ENCODE results near the gene MRFAP1.
"Not testable (repeated sequence)": the region's sequence is repeated elsewhere in the genome, so short reads cannot be mapped to it uniquely, and the experiment has no call there.

MRFAP1 gene

DNA sequence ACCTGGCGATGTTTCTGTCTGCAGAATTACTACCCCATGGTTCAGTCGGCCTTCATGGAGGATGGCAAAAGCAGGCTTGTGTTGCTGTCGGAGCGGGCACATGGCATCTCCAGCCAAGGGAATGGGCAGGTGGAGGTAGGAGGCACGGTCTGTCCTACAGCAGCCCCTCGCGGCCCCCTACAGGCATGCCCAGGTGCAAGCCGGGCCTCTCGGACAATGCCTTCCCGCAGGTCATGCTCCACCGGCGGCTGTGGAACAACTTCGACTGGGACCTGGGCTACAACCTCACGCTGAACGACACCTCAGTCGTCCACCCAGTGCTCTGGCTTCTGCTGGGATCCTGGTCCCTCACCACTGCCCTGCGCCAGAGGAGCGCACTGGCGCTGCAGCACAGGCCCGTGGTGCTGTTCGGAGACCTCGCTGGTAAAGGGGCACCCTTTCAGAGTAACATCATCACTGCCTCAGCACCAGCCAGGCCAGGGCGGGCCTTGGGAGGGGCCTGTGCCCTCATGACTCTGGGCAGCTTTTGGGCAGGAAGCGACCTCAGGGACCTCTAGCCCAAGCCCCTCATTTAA lies 29.5 kb upstream of the MRFAP1 start:
- DNase-seq (ENCODE audit: low spot score): no peak

DNA sequence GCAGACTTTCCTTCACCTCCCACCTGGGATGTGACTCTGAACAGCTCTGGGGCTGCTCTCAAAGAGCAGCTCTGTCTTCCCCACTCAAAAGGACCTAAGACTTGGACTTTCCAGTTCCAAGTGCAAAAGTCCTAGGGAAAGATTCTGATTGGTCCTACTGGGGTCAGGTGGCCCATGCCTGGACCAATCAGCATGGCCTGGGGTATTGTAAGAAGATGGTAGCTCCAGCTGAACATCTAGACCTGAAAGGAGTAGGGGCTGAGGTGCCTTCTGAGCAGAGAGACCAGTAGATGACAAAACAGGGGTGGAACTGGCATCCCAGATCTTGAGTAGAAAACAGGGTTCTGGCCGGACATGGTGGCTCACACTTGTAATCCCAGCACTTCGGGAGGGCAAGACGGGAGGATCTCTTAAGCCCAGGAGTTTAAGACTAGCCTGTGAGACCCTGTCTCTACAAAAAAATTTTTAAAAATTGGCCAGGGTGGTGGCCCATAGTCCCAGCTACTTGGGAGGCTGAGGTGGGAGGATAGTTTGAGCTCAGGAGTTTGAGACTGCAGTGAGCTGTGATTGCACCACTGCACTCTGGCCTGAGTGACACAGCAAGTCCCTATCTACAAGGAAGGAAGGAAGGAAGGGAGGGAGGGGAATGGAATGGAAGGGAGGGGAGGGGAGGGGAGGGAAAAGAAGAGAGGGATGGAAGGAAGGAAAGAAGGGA lies 27.4 kb upstream of the MRFAP1 start:
- no peak for DNase-seq (ENCODE audit: low spot score)

DNA sequence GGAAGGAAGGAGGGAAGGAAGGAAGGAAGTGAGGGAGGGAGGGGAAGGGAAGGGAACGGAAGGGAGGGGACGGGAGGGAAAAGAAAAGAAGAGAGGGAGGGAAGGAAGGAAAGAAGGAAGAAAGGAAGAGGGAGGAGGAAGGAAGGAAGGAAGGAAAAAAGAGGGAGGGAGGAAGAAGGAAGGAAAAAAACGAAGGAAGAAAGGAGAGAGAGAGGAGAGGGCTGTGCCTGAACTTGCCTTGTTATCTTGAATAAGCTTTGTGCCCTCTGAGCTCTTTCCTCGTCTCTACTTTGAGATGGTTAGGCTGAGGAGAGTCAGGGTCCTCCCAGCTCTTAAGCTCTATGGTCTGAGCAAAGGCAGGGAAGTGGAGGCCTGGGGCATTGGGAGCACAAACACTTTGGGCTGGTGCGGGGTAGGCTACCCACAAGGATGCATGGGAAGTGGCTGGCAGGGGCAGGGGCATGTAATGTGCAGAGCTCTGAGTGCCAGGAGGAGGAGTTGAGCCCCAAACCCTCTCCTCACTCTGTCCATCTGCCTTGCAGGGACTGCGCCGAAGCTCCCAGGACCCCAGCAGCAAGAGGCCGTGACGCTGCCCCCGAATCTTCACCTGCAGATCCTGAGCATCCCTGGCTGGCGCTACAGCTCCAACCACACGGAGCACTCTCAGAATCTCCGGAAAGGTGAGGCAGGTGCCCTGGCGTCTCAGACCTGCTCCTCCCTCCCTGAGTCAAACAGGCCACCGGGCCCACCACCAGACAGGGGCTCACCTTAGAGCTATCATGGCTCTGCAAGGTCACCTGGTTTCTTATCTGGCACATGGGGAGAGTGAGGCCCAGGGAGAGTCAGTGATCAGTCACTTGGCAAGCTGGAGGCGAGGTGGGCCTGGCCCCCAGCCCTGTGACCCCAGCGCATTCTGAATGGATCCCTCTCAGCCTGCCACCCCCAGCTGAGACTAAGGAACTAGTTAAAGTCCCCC lies 26.5 kb upstream of the MRFAP1 start:
- no peak for DNase-seq (ENCODE audit: low spot score)

DNA sequence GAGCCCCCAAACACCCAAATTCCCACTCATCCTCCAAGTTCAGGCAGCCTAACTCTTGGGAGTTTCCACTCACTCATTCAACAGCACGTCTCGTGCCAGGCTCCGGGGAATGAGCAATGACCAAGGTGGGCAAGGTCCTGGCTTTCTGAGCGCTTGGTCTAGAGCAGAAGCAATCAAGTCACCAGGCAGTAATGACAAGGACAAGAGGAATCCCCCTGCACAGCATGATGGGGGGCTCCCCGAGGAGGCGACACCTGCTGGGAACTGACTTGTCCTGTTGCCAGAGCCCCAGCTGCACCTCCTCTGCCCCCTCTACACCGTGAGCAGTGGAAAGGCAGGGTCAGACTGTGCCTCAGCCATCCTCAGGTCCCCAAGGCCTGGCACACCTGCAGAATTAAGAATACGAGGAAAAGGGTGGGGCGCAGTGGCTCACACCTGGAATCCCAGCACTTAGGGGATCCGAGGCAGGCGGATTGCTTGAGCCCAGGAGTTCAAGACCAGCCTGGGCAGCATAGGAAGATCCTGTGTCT lies 25.7 kb upstream of the MRFAP1 start:
- DNase-seq (ENCODE audit: low spot score): no peak

DNA sequence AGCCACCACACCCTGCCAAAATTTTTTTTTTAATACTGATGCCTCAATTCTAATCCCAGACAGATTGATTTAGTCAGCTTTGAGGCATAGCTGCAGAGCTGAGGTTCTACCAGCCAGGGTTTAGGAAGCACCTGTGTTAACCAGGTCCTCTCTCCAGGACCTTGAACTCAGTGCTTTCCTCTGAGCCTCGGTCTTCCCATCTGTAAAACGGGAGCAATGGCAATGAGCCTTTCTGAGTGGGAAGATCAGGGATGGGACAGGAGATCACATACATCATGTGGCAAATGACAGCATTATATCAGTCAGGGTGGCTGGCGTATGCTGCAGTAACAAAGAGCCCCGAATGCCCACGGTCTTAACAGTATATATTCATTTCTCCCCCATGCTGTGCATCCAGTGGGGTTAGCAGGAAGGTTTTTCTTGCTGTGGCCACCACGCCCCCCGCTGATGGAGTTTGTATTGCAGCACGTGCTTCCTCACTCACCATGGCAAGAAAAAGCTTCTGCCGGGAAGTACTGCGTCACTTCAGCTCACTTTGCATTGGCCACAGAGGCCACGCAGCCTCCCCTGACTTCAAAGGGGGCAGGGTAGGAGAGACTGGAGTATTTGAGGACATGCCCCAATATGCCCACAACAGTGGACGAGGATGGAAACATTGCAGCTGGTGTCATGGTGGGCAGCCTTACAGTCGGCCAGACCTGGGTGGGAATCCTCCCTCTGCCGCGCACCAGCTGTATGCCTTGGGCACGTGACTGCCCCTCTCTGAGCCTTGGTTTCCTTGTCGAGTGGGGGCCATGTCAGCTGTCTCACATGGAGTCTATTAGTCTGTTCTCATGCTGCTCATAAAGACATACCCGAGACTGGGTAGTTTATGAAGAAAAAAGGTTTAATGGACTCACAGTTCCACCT lies 24.1 kb upstream of the MRFAP1 start:
- no peak for DNase-seq (ENCODE audit: low spot score)

DNA sequence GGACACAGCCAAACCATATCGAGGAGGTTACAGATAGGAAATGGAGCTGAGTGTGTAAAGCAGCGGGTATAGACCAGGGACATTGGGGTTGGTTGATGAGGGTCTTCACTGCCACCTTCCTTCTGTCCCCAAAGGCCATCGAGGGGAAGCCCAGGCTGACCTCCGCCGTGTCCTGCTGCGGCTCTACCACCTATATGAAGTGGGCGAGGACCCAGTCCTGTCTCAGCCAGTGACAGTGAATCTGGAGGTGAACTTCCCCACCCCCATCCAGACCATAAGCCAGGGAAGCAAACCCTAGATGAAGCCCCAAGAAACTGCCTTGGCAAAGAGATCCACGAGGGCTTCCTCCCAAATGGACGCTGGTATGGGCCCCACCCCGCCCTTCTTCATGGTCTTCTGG lies 23.2 kb upstream of the MRFAP1 start:
- DNase-seq (ENCODE audit: low spot score): no peak

DNA sequence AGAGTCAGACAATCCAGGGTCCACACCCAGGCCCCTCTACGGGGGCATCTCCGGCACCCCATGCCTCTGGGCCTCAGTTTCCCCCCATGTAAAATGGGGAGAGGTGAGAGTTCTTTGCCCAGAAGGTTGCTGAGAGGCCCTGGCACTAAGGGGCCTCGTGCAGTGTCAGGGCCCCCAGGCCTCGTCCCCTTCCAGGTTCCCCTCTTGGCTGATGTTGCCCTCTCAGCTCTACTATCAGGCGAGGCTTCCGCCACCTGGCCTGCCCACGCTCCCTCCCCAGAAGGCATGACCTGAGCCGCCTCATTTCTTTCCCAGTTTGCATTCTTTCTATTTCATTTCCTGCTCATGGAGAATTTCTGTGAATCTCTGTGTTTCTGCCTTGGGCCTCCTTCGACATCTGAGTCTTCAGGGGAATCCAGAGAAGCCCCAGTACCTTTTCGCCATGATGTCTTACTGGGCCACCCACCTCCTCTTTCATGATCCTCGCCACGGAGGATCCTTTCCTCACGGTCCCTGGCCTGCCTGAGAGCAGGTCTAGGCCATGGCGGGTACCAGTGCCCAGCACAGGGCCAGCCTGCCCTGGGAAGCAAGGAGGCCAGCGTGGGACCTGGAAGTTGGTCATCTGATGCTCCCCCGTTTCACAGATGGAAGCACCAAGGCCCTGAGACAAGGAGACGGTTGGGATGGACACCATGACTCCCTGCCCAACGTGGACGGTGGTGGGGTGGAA lies 21.9 kb upstream of the MRFAP1 start:
- DNase-seq (ENCODE audit: low spot score): no peak

DNA sequence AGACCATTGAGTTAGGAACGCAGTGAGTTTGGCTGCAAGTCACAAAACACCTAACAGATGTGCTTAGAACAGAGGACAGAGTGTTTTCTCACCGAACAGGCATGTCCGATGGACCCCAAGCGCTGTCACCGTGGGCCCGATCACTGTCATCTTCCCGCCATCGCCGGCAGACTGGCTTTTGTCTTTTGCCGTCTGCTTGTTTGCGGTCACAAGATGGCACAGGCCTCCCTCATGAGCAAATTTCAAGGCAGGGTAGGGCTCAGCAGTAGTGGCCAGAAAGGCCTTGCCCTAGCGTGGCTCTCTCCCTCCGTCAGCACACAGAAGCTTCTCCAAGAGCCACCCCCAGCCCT lies 21.4 kb upstream of the MRFAP1 start:
- DNase-seq (ENCODE audit: low spot score): no peak

DNA sequence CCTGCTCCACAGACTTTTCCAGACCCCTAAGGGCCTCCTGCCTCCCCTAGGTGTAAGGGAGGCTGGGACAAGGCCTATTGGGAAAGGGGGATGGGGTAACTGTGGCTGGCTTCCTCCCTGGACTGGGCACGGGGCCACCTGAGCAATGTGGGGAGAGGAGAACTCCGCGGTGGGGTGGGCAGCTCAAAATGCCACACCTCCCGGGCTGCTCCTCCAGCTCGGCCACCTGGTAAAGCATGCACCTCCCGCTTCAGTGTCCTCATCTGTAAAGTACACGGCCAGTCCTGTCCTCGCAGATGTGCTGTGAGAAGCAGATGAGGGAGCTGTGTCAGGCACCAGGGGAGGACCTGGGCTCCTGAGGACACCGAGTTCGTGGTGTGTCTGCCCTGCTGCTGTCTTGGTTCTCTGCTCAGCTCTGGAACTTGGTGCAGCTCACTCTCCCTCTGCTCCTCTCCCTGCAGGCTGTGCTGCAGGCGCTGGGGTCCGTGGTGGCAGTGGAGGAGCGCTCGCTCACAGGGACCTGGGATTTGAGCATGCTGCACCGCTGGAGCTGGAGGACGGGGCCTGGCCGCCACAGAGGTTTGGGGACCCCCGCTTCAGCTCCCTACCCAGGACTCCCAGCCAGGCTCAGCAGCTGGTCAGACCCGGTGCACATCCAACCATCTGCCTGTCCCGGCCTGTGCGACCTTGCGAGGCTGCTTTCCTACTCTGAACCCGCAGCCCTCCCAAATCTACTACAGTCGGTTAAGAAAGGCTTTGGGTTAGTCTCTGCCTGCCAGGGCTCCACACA lies 20.8 kb upstream of the MRFAP1 start:
- no peak for DNase-seq (ENCODE audit: low spot score)

DNA sequence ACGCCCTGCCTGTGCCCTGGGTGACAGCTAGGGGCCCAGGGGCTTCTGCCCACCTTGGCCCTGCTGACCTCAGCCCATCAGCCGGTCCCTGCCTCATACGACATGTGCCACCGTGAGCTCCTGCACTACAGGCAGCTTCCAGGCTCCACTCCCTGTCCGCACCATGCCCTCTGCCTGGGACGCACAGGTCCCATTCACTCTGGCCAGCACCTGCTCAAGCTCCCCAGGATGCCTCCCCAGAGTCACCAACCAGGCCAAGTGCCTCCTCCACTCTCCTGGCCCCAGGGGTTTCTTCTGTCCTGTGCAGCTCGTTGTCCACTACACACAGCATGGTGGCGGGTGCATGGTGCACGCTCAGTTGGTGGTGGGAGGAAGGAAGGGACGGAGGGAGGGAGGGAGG lies 20.2 kb upstream of the MRFAP1 start:
- no peak for DNase-seq (ENCODE audit: low spot score)

DNA sequence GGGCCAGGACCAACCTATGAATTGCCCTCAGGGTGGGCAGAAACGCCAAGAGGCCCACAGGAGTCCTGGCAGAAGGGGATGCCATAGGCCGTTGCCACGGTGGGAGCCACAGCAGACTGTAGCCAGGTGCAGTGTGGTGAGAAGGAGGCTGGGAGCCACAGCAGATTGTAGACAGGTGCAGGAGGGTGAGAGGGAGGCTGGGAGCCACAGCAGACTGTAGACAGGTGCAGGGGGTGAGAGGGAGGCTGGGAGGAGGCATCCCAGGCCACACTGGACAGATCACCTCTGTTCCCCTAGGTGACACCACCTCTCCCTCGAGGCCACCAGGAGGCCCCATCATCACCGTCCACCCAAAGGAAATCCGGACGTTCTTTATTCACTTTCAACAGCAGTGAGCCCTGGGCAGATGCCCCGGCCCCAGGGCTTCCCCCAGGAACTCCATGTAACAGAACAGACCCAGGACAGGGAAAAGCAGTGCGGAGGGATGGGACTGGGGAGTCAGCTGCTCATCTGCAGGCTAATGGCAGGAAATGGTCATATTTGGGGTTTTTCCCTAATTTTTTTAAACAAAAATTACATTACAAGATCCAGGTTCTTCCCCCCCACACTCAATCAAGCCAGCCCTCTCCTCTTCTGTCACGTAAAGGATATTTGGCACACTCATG lies 19.5 kb upstream of the MRFAP1 start:
- DNase-seq (ENCODE audit: low spot score): no peak

DNA sequence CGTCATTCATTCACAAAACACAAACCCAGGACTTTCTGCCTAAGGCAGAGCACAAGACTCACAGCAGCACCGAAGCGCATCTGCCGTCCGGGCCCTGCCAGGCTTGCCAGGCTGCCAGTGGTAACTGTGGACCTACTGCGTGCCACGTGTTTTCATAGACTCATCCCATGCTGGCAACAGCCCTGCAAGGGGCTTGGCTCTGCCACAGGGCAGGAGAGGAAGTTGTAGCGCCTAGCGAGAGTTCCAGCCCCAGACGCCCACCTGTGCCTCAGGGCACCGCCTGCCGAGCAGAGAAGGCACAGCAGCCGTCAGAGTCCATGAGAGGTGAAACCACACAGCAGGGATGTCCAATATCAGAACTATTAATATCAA lies 18.9 kb upstream of the MRFAP1 start:
- DNase-seq (ENCODE audit: low spot score): no peak

DNA sequence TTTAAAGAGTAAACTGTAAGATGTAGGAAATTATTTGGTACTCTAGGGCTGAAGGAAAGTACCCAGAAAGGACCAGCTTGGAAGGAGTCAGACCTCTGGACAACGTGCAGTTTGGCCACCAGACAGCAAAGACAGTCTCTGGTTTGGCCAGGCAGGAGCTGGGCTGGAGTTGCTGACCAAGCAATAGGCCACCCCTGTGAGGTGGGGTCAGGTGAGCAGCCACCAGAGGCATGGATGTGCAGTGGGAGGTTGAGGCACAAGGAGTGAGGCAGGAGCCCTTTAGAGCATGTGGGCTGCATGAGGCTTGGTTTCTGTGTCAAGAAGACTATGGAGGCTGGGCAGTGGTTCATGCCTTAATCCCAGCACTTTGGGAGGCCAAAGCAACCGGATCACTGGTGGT lies 17.7 kb upstream of the MRFAP1 start:
- DNase-seq (ENCODE audit: low spot score): no peak

DNA sequence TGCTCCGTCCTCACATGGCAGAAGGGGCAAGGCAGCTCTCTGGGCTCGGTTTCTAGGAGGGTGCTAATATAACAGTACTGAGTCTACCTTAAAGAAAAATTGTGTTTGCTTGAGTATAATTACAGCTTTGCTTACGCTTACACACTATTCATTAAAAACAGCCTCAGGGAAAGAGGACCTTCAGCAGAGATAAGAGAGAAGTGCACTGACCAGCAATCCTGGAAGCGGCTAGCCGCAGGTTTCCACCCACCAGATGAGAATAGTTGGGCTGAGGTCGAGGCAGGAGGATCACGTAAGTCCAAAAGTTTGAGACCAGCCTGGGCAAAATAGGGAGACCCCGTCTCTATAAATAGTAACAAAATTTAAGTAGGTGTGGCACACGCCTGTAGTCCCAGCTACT lies 15.2 kb upstream of the MRFAP1 start:
- no peak for DNase-seq (ENCODE audit: low spot score)

DNA sequence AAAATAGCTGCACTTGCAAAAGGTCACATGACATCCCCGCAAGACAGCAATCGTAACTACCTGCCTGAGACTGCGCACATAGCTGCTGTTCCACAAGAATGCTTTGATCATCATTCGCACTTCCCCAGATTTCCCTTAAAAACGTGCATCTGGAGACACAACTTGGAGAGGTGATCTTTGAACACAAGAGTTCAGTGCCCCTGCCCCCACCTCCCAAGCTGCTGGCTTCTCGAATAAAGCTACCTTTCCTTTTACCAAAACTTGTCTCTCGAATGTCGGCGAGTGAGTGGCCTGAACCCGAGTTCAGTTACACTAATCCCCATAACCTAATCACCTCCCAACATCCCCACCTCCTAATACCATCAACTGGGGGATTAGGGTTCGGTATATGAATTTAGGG lies 14.4 kb upstream of the MRFAP1 start:
- DNase-seq (ENCODE audit: low spot score): no peak

DNA sequence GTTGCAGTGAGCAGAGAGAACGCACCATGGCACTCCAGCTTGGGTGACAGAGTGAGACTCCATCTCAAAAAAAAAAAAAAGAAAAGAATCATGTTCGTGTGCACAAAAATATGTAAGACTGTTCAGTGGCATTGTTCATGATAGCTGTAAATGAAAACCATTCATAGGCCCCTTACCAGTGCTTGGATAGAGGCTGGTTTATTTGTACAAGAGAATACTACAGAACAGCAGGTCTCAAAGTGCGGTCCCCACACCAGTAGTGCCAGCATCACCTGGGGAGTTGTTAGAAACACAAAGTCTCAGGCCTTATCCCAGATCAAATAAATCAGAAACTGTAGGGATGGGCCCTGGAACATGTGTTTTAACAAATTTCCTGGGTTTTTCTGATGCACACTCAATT lies 12.7 kb upstream of the MRFAP1 start:
- DNase-seq (ENCODE audit: low spot score): no peak

DNA sequence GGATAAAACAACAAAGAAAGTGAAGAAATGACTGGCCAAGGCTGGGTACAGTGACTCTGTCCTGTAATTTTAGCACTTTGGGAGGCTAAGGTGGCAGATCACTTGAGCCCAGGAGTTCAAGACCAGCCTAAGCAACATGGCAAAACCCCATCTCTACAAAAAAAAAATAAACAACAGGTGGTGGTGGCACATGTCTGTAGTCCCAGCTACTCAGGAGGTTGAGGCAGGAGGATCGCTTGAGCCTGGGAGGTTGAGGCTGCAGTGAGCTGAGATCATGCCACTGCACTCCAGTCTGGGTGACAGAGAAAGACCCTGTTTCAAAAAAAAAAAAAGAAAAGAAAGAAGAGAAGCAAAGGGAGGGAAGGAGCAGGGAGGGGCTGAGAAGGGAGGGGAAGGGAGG lies 12.0 kb upstream of the MRFAP1 start:
- DNase-seq (ENCODE audit: low spot score): not testable (repeated sequence)

DNA sequence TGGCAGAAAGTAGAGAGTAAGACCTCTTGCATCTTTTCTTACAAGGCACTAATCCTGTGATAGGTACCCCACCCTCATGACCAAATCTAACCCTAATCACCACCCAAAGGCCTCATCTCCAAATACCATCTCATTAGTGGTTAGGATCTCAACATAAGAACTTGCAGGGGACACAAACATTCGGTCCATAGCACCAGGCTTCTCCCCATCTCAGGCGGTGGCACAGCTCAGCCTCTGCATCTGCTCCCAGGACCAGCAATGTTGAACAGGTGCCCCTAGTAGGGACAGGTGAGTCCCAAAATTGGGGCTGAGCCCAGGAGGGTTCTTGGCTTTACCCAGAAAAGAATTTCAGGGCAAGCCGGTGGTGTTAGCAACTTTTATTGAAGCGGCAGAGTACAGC lies 8.4 kb upstream of the MRFAP1 start:
- DNase-seq (ENCODE audit: low spot score): no peak

Data from SK-N-DZ (cell line).